ENCODE results near the gene TMCO4. TPM values are rescaled to one million over a fixed set of nuclear protein-coding genes. Genes with fewer than 3 reads are reported as not detected.

Gene TMCO4
- total RNA-seq, 1 experiment from 2014 or later = 15.1 TPM

DNA sequence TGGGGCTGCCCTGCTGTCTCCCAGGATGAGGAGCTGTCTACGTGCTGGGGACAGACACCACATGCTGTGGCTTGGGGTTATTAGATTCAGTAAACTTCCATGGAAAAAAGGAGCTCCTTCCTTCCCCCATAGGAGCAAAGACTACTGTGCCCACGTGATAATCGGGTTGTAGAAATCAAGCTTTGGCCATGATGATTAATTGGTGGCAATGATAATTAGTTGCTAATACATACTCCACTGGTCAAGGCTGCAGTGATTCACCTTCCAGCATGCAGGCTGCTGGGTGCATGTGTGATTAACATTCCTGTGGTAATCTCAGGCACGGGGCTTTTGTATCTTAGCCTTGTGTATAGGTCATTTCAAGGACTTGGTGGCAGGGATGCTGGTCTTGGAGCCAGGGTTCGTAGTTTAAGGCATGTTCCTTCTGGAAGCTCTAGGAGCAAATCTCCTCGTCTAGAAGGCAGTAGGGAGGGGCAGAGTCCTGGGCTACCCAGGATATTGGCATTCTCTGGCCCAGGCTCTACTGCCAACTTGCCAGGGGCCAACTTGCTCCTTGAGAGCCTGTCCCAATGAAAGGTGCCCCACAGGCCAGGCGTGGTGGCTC is 41.4 kb downstream of the TMCO4 start:
- no peaks in the 10 kb centered on the region for H3K4me1 ChIP-seq
- TF ChIP-seq CTCF (IDR thresholded peaks at IDR 0.05; ENCODE audit: insufficient read depth in 1 of 2, low read depth in 1 of 2, low read length in 1 of 2, severe bottlenecking in 1 of 2, unreplicated experiment in 1 of 2) = no peak
- peaks cover 5% of the 10 kb centered on the region for H3K36me3 Mint-ChIP-seq (ENCODE audit: insufficient read depth, unreplicated experiment)
- H3K27me3 Mint-ChIP-seq (ENCODE audit: insufficient read depth, unreplicated experiment) = no peaks in the 10 kb centered on the region
- H3K9me3 Mint-ChIP-seq (ENCODE audit: unreplicated experiment) = no peaks in the 10 kb centered on the region
- no peaks in the 10 kb centered on the region for H3K4me1 Mint-ChIP-seq (ENCODE audit: low read depth, unreplicated experiment)
- H3K36me3 ChIP-seq (ENCODE audit: control insufficient read depth, insufficient read depth, low read length) = no peaks in the 10 kb centered on the region
- H3K27ac Mint-ChIP-seq (ENCODE audit: unreplicated experiment) = no peak overlapping the region
- intact Hi-C loops (cut with micrococcal nuclease; ENCODE audit: unreplicated experiment) = no loop called here
- no peaks in the 10 kb centered on the region for H3K27me3 ChIP-seq (replicated peaks; ENCODE audit: control insufficient read depth, insufficient read depth, low read length)
- DNase-seq = no peak
- ChIA-PET POLR2A (no interaction called here), CTCF (interaction anchor here (0.5 to 0.7 kb wide), 3 partner anchors 43 to 610 kb away, joined by 4 to 9 read pairs (median 8); no protein-coding TSS in a partner anchor)
- H3K9me3 ChIP-seq = no peaks in the 10 kb centered on the region
- BruUV-seq (replicated peaks) = no TSS peak
- no peak overlapping the region for H3K4me3 Mint-ChIP-seq (ENCODE audit: unreplicated experiment)
- no peak overlapping the region for H3K4me3 ChIP-seq (ENCODE audit: low read depth, low read length)

GRCh38 chr1:19757641-19758040 is 42.1 kb downstream of the TMCO4 start:
- no peak for DNase-seq
- TF ChIP-seq CTCF (IDR thresholded peaks at IDR 0.05; ENCODE audit: insufficient read depth in 1 of 2, low read depth in 1 of 2, low read length in 1 of 2, severe bottlenecking in 1 of 2, unreplicated experiment in 1 of 2) = no peak
- intact Hi-C loops (cut with micrococcal nuclease; ENCODE audit: unreplicated experiment) = no loop called here
- no peaks in the 10 kb centered on the region for H3K4me1 Mint-ChIP-seq (ENCODE audit: low read depth, unreplicated experiment)
- no peak overlapping the region for H3K4me3 ChIP-seq (ENCODE audit: low read depth, low read length)
- no peaks in the 10 kb centered on the region for H3K36me3 ChIP-seq (ENCODE audit: control insufficient read depth, insufficient read depth, low read length)
- ChIA-PET CTCF (no interaction called here), POLR2A (no interaction called here)
- H3K27ac Mint-ChIP-seq (ENCODE audit: unreplicated experiment) = no peak overlapping the region
- BruUV-seq (replicated peaks) = no TSS peak
- H3K9me3 ChIP-seq = no peaks in the 10 kb centered on the region
- peaks cover 5% of the 10 kb centered on the region for H3K36me3 Mint-ChIP-seq (ENCODE audit: insufficient read depth, unreplicated experiment)
- H3K4me3 Mint-ChIP-seq (ENCODE audit: unreplicated experiment) = no peak overlapping the region
- no peaks in the 10 kb centered on the region for H3K4me1 ChIP-seq
- H3K27me3 Mint-ChIP-seq (ENCODE audit: insufficient read depth, unreplicated experiment) = no peaks in the 10 kb centered on the region
- H3K9me3 Mint-ChIP-seq (ENCODE audit: unreplicated experiment) = no peaks in the 10 kb centered on the region
- no peaks in the 10 kb centered on the region for H3K27me3 ChIP-seq (replicated peaks; ENCODE audit: control insufficient read depth, insufficient read depth, low read length)

GRCh38 chr1:19756480-19756879 is 43.2 kb downstream of the TMCO4 start:
- no peaks in the 10 kb centered on the region for H3K27me3 ChIP-seq (replicated peaks; ENCODE audit: control insufficient read depth, insufficient read depth, low read length)
- POLR2A ChIA-PET = no interaction called here
- H3K36me3 ChIP-seq (ENCODE audit: control insufficient read depth, insufficient read depth, low read length) = no peaks in the 10 kb centered on the region
- no peaks in the 10 kb centered on the region for H3K9me3 Mint-ChIP-seq (ENCODE audit: unreplicated experiment)
- no peak for DNase-seq
- no TSS peak for BruUV-seq (replicated peaks)
- CTCF ChIA-PET = no interaction called here
- H3K4me3 ChIP-seq (ENCODE audit: low read depth, low read length) = no peak overlapping the region
- no peaks in the 10 kb centered on the region for H3K4me1 Mint-ChIP-seq (ENCODE audit: low read depth, unreplicated experiment)
- no peaks in the 10 kb centered on the region for H3K9me3 ChIP-seq
- H3K27ac Mint-ChIP-seq (ENCODE audit: unreplicated experiment) = no peak overlapping the region
- no peak overlapping the region for H3K4me3 Mint-ChIP-seq (ENCODE audit: unreplicated experiment)
- H3K36me3 Mint-ChIP-seq (ENCODE audit: insufficient read depth, unreplicated experiment) = peaks cover 5% of the 10 kb centered on the region
- no peaks in the 10 kb centered on the region for H3K4me1 ChIP-seq
- intact Hi-C loops (cut with micrococcal nuclease; ENCODE audit: unreplicated experiment) = no loop called here
- TF ChIP-seq CTCF (IDR thresholded peaks at IDR 0.05; ENCODE audit: insufficient read depth in 1 of 2, low read depth in 1 of 2, low read length in 1 of 2, severe bottlenecking in 1 of 2, unreplicated experiment in 1 of 2) = no peak
- no peaks in the 10 kb centered on the region for H3K27me3 Mint-ChIP-seq (ENCODE audit: insufficient read depth, unreplicated experiment)
